ENCODE data around the gene KCTD2.

The KCTD2 gene

GRCh38 chr17:75061055-75061438 is 14.0 kb downstream of the KCTD2 start:
- DNase-seq (ENCODE audit: extremely low spot score): no peak
- POLR2A ChIA-PET: interaction anchor here (1.1 to 1.5 kb wide), 2 partner anchors 13 to 70 kb away, joined by 4 to 5 read pairs; partner anchors contain the start of gene NT5C
- no peak for TF ChIP-seq LEF1 (IDR thresholded peaks at IDR 0.05; ENCODE audit: borderline replicate concordance)
- TF ChIP-seq, protein P1, sequence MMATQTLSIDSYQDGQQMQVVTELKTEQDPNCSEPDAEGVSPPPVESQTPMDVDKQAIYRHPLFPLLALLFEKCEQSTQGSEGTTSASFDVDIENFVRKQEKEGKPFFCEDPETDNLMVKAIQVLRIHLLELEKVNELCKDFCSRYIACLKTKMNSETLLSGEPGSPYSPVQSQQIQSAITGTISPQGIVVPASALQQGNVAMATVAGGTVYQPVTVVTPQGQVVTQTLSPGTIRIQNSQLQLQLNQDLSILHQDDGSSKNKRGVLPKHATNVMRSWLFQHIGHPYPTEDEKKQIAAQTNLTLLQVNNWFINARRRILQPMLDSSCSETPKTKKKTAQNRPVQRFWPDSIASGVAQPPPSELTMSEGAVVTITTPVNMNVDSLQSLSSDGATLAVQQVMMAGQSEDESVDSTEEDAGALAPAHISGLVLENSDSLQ (IDR thresholded peaks at IDR 0.05): no peak
- no peak for TF ChIP-seq FOXM1 (IDR thresholded peaks at IDR 0.05; ENCODE audit: borderline replicate concordance)
- TF ChIP-seq SUZ12 (IDR thresholded peaks at IDR 0.05): no peak
- no peak for TF ChIP-seq BHLHE40 (IDR thresholded peaks at IDR 0.05; ENCODE audit: borderline replicate concordance)
- TF ChIP-seq L3MBTL2 (conservative IDR thresholded peaks at IDR 0.05): no peak
- no peak for TF ChIP-seq FOXK2 (IDR thresholded peaks at IDR 0.05)
- CTCF ChIA-PET: interaction anchor here (2.1 kb wide), 1 partner anchor 141 kb away, joined by 7 read pairs; no protein-coding TSS in a partner anchor

DNA sequence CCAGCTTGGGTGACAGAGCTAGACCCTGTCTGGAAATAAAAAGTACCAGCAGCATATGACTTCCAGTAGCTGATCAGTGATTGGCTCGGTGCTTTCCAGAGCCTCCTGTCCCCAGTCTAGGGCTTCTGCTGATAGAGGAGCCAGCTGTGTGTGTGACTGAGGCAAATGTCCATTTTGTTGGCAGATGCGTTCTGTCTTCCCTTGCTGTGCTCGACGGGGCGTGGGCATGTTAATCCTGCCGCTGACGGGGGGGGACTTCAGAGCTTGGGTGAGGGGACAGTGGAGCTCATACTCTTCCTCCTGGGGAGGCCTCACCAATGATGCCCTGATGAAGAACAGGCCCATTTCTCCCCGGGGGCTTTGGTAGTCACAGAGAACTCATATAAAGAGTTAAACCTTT is 14.6 kb downstream of the KCTD2 start:
- CTCF ChIA-PET: interaction anchor here (1.0 to 2.1 kb wide), 2 partner anchors 53 to 140 kb away, joined by 4 to 7 read pairs; no protein-coding TSS in a partner anchor
- TF ChIP-seq CTBP1 (IDR thresholded peaks at IDR 0.05; ENCODE audit: borderline replicate concordance) (no peak), SUZ12 (IDR thresholded peaks at IDR 0.05) (no peak), TARDBP (IDR thresholded peaks at IDR 0.05) (no peak), FOXK2 (IDR thresholded peaks at IDR 0.05) (no peak), NFRKB (IDR thresholded peaks at IDR 0.05) (no peak), HDGF (IDR thresholded peaks at IDR 0.05; ENCODE audit: borderline replicate concordance) (no peak), FOXM1 (IDR thresholded peaks at IDR 0.05; ENCODE audit: borderline replicate concordance) (no peak), ELF4 (IDR thresholded peaks at IDR 0.05) (no peak), LEF1 (IDR thresholded peaks at IDR 0.05; ENCODE audit: borderline replicate concordance) (no peak), ZNF384 (IDR thresholded peaks at IDR 0.05) (no peak), L3MBTL2 (conservative IDR thresholded peaks at IDR 0.05) (no peak), SP1 (IDR thresholded peaks at IDR 0.05) (no peak), FOXA1 (IDR thresholded peaks at IDR 0.05) (no peak), BHLHE40 (IDR thresholded peaks at IDR 0.05; ENCODE audit: borderline replicate concordance) (no peak), ARNT (IDR thresholded peaks at IDR 0.05) (no peak)
- TF ChIP-seq, protein P1 (IDR thresholded peaks at IDR 0.05): no peak
- POLR2A ChIA-PET: interaction anchor here (1.1 to 1.5 kb wide), 3 partner anchors 13 to 69 kb away, joined by 3 to 5 read pairs (median 4); partner anchors contain the start of genes ARMC7 and NT5C
- no peak for DNase-seq (ENCODE audit: extremely low spot score)

DNA sequence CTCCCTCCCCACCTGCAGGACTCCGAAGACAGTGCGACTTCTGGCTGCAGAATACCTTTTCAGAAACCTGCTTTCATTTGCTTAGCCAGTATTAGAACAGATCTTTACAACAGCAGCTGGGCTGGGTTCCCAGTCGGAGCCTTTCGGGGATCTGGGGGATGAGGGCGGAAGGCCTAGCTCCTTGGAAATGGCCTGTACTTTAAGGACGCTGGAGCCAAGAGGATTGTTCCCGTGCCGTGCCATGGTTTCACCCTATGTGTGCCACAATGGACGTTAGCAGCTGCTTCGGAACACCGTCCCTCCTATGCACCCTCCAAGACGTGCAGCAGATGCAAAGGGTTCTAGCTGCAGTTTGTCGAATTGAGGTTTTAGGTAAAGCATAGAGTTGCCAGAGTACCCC is 16.2 kb downstream of the KCTD2 start:
- ChIA-PET POLR2A (no interaction called here), CTCF (interaction anchor here (0.5 to 1.8 kb wide), 3 partner anchors 9 to 42 kb away, joined by 3 to 4 read pairs (median 4); no protein-coding TSS in a partner anchor)
- TF ChIP-seq CTBP1 (IDR thresholded peaks at IDR 0.05; ENCODE audit: borderline replicate concordance) (no peak), SP1 (IDR thresholded peaks at IDR 0.05) (no peak), NFRKB (IDR thresholded peaks at IDR 0.05) (no peak), FOXK2 (IDR thresholded peaks at IDR 0.05) (no peak), SUZ12 (IDR thresholded peaks at IDR 0.05) (no peak), TARDBP (IDR thresholded peaks at IDR 0.05) (no peak), HDGF (IDR thresholded peaks at IDR 0.05; ENCODE audit: borderline replicate concordance) (no peak), FOXA1 (IDR thresholded peaks at IDR 0.05) (no peak), LEF1 (IDR thresholded peaks at IDR 0.05; ENCODE audit: borderline replicate concordance) (no peak), FOXM1 (IDR thresholded peaks at IDR 0.05; ENCODE audit: borderline replicate concordance) (no peak), BHLHE40 (IDR thresholded peaks at IDR 0.05; ENCODE audit: borderline replicate concordance) (no peak), ARNT (IDR thresholded peaks at IDR 0.05) (no peak), L3MBTL2 (conservative IDR thresholded peaks at IDR 0.05) (no peak), ELF4 (IDR thresholded peaks at IDR 0.05) (no peak), ZNF384 (IDR thresholded peaks at IDR 0.05) (no peak)
- TF ChIP-seq, protein P1 (IDR thresholded peaks at IDR 0.05): no peak

GRCh38 chr17:75063626-75064025 is 16.6 kb downstream of the KCTD2 start:
- no peak for DNase-seq (ENCODE audit: extremely low spot score)
- CTCF ChIA-PET: interaction anchor here (0.5 to 1.8 kb wide), 3 partner anchors 9 to 42 kb away, joined by 3 to 4 read pairs (median 4); no protein-coding TSS in a partner anchor
- POLR2A ChIA-PET: interaction anchor here (1.3 kb wide), 1 partner anchor 17 kb away, joined by 4 read pairs; the partner anchor contains the start of genes ATP5PD and KCTD2
- TF ChIP-seq L3MBTL2 (conservative IDR thresholded peaks at IDR 0.05): no peak
- no peak for TF ChIP-seq ARNT (IDR thresholded peaks at IDR 0.05)
- TF ChIP-seq HDGF (IDR thresholded peaks at IDR 0.05; ENCODE audit: borderline replicate concordance): no peak
- no peak for TF ChIP-seq BHLHE40 (IDR thresholded peaks at IDR 0.05; ENCODE audit: borderline replicate concordance)
- no peak for TF ChIP-seq LEF1 (IDR thresholded peaks at IDR 0.05; ENCODE audit: borderline replicate concordance)
- no peak for TF ChIP-seq TARDBP (IDR thresholded peaks at IDR 0.05)
- TF ChIP-seq FOXK2 (IDR thresholded peaks at IDR 0.05): no peak
- TF ChIP-seq SP1 (IDR thresholded peaks at IDR 0.05): no peak

More for the DNA sequence above, 16.2 kb downstream of the KCTD2 start:
- no peak for DNase-seq (ENCODE audit: extremely low spot score)

GRCh38 chr17:75064040-75064439 is 17.0 kb downstream of the KCTD2 start:
- no peak for DNase-seq (ENCODE audit: extremely low spot score)
- ChIA-PET POLR2A (interaction anchor here (1.3 kb wide), 1 partner anchor 17 kb away, joined by 4 read pairs; the partner anchor contains the start of genes ATP5PD and KCTD2), CTCF (interaction anchor here (1.8 kb wide), 1 partner anchor 9 kb away, joined by 4 read pairs; no protein-coding TSS in a partner anchor)
- no peak for TF ChIP-seq SP1 (IDR thresholded peaks at IDR 0.05)
- TF ChIP-seq, protein P1 (IDR thresholded peaks at IDR 0.05): no peak
- no peak for TF ChIP-seq FOXK2 (IDR thresholded peaks at IDR 0.05)
- TF ChIP-seq L3MBTL2 (conservative IDR thresholded peaks at IDR 0.05): no peak

Data from HEK293T (cell line).